HCT116 (cell line): Measurements from ENCODE around the gene DPH2. TPM values are rescaled to one million over a fixed set of nuclear protein-coding genes. Genes with fewer than 3 reads are reported as not detected.

Experiments used
- ATAC-seq: fragments of 200-7000 bp; cut with Tn5 transposase; 2 replicates; pipeline ENCODE4 v1.9.1; 2020; ENCODE audit warnings: mild to moderate bottlenecking, moderate library complexity
- BruUV-seq: library from RNA; stranded (reverse); fragments of 400-500 nt; replicated peaks from 2 replicates; lab custom pipeline; 2021; lab: Mats Ljungman, UMichigan
- CTCF ChIA-PET: fragments of 300-600 bp; sonication (Branson Sonifier 250); formaldehyde crosslinking; loops from one replicate; lab custom pipeline; 2021; ENCODE audit warnings: antibody characterized with exemption; lab: Charles Lee
- POLR2A ChIA-PET: fragments of 300-600, 350-600 bp; sonication (Branson Sonifier 250); formaldehyde crosslinking; loops from one replicate; lab custom pipeline; 2021; ENCODE audit warnings: antibody characterized with exemption; lab: Charles Lee
- RAD21 ChIA-PET, 2 experiments: fragments of 300-600 bp; sonication (Branson Sonifier 250); formaldehyde crosslinking; loops; one replicate each; lab custom pipeline; 2023; ENCODE audit warnings: low total read pairs in 2 of 2; ENCODE audit not compliant: uncharacterized antibody in 2 of 2, unreplicated experiment in 2 of 2, low non-redundant PET in 1 of 2; lab: Charles Lee
- DNase-seq: peaks from one replicate; pipeline ENCODE4 v3.0.0-alpha.2; 2010; ENCODE audit warnings: low read depth, low spot score
- H2AFZ ChIP-seq: fragments of 200-600 bp; shearing (Covaris generic), sonication (generic); 2 replicates; pipeline ENCODE4 v1.6.1; 2017; ENCODE audit warnings: low read depth, mixed run types, mixed read lengths, antibody characterized with exemption, low read length; ENCODE audit not compliant: poor library complexity, severe bottlenecking
- H3K27ac ChIP-seq: 2 replicates; pipeline ENCODE4 v1.5.1; 2012; ENCODE audit warnings: low read depth, low read length
- H3K27me3 ChIP-seq: fragments of 200-600 bp; sonication (generic); 2 replicates; pipeline ENCODE4 v1.6.1; 2016; ENCODE audit warnings: mixed run types, low read length, mixed read lengths; ENCODE audit not compliant: insufficient read depth
- H3K36me3 ChIP-seq, 2 experiments: fragments of 200-500 bp in 1 of 2; fragments of 200-600 bp in 1 of 2; sonication (Bioruptor generic) in 1 of 2; sonication (generic) in 1 of 2; 2 replicates each; pipeline versions ENCODE4 v1.5.1 to v1.6.1; 2014 to 2016; ENCODE audit warnings: low read length in 2 of 2, inconsistent platforms in 1 of 2, mixed read lengths in 1 of 2, mixed run types in 1 of 2; ENCODE audit not compliant: insufficient read depth in 2 of 2, control insufficient read depth in 1 of 2
- H3K4me1 ChIP-seq, 2 experiments: fragments of 200-600 bp in 1 of 2; sonication (generic) in 1 of 2; 2 replicates each; pipeline versions ENCODE4 v1.5.1 to v1.6.1; 2012 to 2017; ENCODE audit warnings: low read length in 2 of 2, inconsistent platforms in 1 of 2, mild to moderate bottlenecking in 1 of 2, mixed read lengths in 1 of 2, mixed run types in 1 of 2, moderate library complexity in 1 of 2; ENCODE audit not compliant: insufficient read depth in 2 of 2, control insufficient read depth in 1 of 2
- H3K4me2 ChIP-seq: fragments of 200-600 bp; sonication (generic); 2 replicates; pipeline ENCODE4 v1.6.1; 2017; ENCODE audit warnings: mixed run types, low read length, mixed read lengths
- H3K4me3 ChIP-seq, 2 experiments: fragments of 200-600 bp in 1 of 2; sonication (generic) in 1 of 2; replicated peaks in 1 of 2; 2 replicates each; pipeline ENCODE4 v1.5.1; 2011 to 2016; ENCODE audit warnings: low read length in 2 of 2, control low read depth in 1 of 2, low read depth in 1 of 2, mild to moderate bottlenecking in 1 of 2, mixed read lengths in 1 of 2, mixed run types in 1 of 2
- H3K79me2 ChIP-seq: fragments of 200-600 bp; sonication (generic); 2 replicates; pipeline ENCODE4 v1.6.1; 2017; ENCODE audit warnings: mild to moderate bottlenecking, mixed run types, low read length, moderate library complexity, mixed read lengths; ENCODE audit not compliant: insufficient read depth
- H3K9ac ChIP-seq: fragments of 200-600 bp; sonication (generic); 2 replicates; pipeline ENCODE4 v1.6.1; 2016; ENCODE audit warnings: low read length, mixed read lengths
- H3K9me2 ChIP-seq: fragments of 200-600 bp; sonication (generic), shearing (Covaris generic); 2 replicates; pipeline ENCODE4 v1.6.1; 2017; ENCODE audit warnings: mixed run types, mild to moderate bottlenecking, moderate library complexity; ENCODE audit not compliant: insufficient read depth
- H3K9me3 ChIP-seq, 2 experiments: fragments of 200-500 bp in 1 of 2; fragments of 200-600 bp in 1 of 2; sonication (Bioruptor generic) in 1 of 2; sonication (generic) in 1 of 2; 2 replicates each; pipeline ENCODE4 v1.6.1; 2014 to 2017; ENCODE audit warnings: low read length in 2 of 2, mixed read lengths in 2 of 2, inconsistent platforms in 1 of 2, low read depth in 1 of 2, mild to moderate bottlenecking in 1 of 2, mixed run types in 1 of 2, moderate library complexity in 1 of 2; ENCODE audit not compliant: control insufficient read depth in 1 of 2, insufficient read depth in 1 of 2
- H4K20me1 ChIP-seq: fragments of 200-600 bp; sonication (generic), shearing (Covaris generic); 2 replicates; pipeline ENCODE4 v1.6.1; 2017; ENCODE audit warnings: mixed run types, mild to moderate bottlenecking, moderate library complexity; ENCODE audit not compliant: insufficient read depth
- CTCF ChIP-seq, 3 experiments: fragments of 200-600 bp in 1 of 3; sonication (generic) in 1 of 3; IDR thresholded peaks in 2 of 3; conservative IDR thresholded peaks in 1 of 3; 2 replicates each; pipeline ENCODE4 v1.5.1; 2012 to 2017; ENCODE audit warnings: low read depth in 2 of 3, low read length in 2 of 3, antibody characterized with exemption in 1 of 3, borderline replicate concordance in 1 of 3, control low read depth in 1 of 3, mild to moderate bottlenecking in 1 of 3, mixed read lengths in 1 of 3, mixed run types in 1 of 3, moderate library complexity in 1 of 3; ENCODE audit not compliant: insufficient read depth in 1 of 3
- EZH2 ChIP-seq: fragments of 200-600 bp; sonication (generic); IDR thresholded peaks from 2 replicates; pipeline ENCODE4 v1.6.1; 2017; ENCODE audit warnings: antibody characterized with exemption, mixed run types
- EZH2phosphoT487 ChIP-seq: fragments of 200-600 bp; IDR thresholded peaks from 2 replicates; pipeline ENCODE4 v1.6.1; 2018; ENCODE audit warnings: antibody characterized with exemption, borderline replicate concordance
- POLR2A ChIP-seq: IDR thresholded peaks from 2 replicates; pipeline ENCODE4 v1.7.0; 2011; ENCODE audit warnings: borderline replicate concordance; ENCODE audit not compliant: insufficient read depth, insufficient read length; ENCODE audit errors: extremely low read depth
- POLR2AphosphoS5 ChIP-seq: IDR thresholded peaks from 2 replicates; pipeline ENCODE4 v1.6.1; 2011; ENCODE audit warnings: mild to moderate bottlenecking, low read depth, low read length, moderate library complexity
- YY1 ChIP-seq: IDR thresholded peaks from 2 replicates; pipeline ENCODE4 v1.6.1; 2011; ENCODE audit warnings: low read length, low read depth, moderate library complexity, mild to moderate bottlenecking; ENCODE audit not compliant: insufficient replicate concordance; ENCODE audit errors: extremely low read depth
- ZFX ChIP-seq: fragments of 450-650 bp; IDR thresholded peaks from 2 replicates; pipeline ENCODE4 v1.6.1; 2017
- intact Hi-C: fragments of 100-400 bp; cut with micrococcal nuclease; formaldehyde crosslinking; loops from 2 replicates; pipeline ENCODE4 v1.10.0; 2022
- total RNA-seq: library from RNA; stranded (reverse); gene quantifications from one replicate; pipeline ENCODE4 v1.2.1, GENCODE V29; 2021; ENCODE audit not compliant: unreplicated experiment
- TF ChIP-seq, protein P1 (sequence below): IDR thresholded peaks from 2 replicates; pipeline ENCODE4 v1.6.1; 2012

DPH2 gene
- total RNA-seq, 1 experiment from 2014 or later = 53.2 TPM

DNA sequence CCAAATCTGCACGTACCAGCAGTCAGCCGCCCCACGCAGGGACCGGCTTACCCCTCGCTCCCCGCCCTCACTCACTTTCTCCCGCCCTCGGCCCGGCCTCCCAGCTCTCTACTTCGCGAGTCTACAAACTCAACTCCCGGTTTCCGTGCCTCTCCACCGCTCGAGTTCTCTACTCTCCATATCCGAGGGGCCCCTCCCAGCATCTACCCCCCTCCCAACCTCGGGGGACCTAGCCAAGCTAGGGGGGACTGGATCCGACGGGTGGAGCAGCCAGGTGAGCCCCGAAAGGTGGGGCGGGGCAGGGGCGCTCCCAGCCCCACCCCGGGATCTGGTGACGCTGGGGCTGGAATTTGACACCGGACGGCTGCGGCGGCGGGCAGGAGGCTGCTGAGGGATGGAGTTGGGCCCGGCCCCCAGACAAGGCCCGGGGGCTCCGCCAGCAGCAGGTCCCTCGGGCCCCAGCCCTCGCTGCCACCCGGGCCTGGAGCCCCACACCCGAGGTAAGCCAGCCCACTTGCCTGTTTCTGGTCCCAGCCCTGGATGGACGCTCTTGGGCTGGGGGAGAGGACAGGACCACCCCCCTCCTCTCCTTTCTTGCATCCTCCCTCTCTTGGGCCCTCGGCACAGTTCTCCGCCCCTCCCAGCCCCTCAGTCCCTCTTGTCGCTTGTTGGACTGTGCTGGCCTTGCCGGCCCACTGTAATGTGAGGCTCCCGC is 36.3 kb upstream of the DPH2 start, which contains the start of gene ARTN:
Gene ARTN (plus strand): TSS at position 416 of the 715 bp plus-strand sequence. CDS start 1,856 bp downstream, outside the sequence.
- H3K4me1 ChIP-seq = peaks cover 37 to 71% of the 10 kb centered on the region in 2 experiments
- DNase-seq = no peak

DNA sequence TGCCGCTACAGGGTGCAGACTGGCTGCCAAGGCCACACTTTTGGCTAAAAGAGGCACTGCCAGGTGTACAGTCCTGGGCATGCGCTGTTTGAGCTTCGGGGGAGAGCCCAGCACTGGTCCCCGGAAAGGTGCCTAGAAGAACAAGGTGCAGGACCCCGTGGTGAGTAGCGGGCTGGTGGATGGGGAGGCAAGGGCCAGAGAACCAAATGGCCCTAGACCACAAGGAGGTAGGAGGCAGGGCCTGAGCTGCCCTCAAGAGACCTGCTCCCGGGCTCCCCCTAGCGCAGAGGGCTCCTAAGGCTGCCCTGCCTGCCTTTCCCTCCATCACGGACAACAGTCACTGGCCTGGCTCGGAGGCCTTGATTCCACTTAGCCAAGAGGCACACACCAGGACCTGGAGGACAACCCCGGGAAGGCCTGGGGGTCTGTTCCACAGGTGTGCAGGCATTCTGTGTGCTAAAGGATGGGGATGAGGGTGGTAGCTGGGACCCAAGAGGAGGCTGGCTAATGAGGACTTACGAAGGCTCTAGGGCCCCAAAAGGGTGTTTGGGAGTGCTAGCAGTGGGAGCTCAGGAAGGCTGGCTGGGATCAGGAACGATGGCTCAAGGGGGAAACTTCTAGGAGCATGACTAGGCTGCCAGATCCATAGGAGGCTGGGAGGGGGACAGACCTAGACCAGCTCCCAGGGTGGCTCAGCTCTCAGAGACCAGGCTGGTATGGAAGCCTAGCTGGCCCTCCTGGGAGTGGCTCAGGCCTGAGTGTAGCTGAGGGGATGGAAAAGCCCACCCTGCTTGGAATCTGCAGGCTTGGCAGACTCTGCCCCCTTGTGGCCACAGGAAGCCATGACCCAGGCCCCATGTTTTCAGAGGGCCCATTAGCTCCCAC is 35.5 kb upstream of the DPH2 start:
- H3K36me3 ChIP-seq = 0 out of 4 replicates have a peak, but pooled peaks cover 0 to 10% of the 10 kb centered on the region in 2 experiments

More for the DNA sequence above, 36.3 kb upstream of the DPH2 start, which contains the start of gene ARTN:
- BruUV-seq = no TSS peak
- no peak within 1 kb of the TSS for H2AFZ ChIP-seq
- H4K20me1 ChIP-seq = no peaks in the 10 kb centered on the region
- H3K4me2 ChIP-seq = peak within 1 kb of the TSS; percentile 92
- ChIA-PET RAD21 (interaction anchor here (1.7 to 3.6 kb wide), 4 partner anchors 11 to 169 kb away, joined by 4 to 109 read pairs (median 47); no protein-coding TSS in a partner anchor), POLR2A (interaction anchor here (1.0 to 2.7 kb wide), 8 partner anchors 12 to 284 kb away, joined by 3 to 45 read pairs (median 3); partner anchors contain the start of genes IPO13, KDM4A and ST3GAL3), CTCF (interaction anchor here (0.7 to 12.2 kb wide), 30 partner anchors 9 to 707 kb away, joined by 3 to 479 read pairs (median 6); partner anchors contain the start of genes IPO13, KDM4A and PTPRF)
- H3K4me3 ChIP-seq = peak within 1 kb of the TSS; percentile 75 to 77
- no peaks in the 10 kb centered on the region for H3K27me3 ChIP-seq
- H3K79me2 ChIP-seq = peaks cover 9% of the 10 kb centered on the region; the same call in 1 of the 2 replicates
- no peaks in the 10 kb centered on the region for H3K9me3 ChIP-seq
- H3K27ac ChIP-seq = peak within 1 kb of the TSS; percentile 71
- no peaks in the 10 kb centered on the region for H3K9me2 ChIP-seq
- TF ChIP-seq ZFX = peak; percentile 73
- peak; percentile 53 for TF ChIP-seq POLR2AphosphoS5
- peak; percentile 58 for TF ChIP-seq POLR2A
- TF ChIP-seq EZH2phosphoT487 = no peak
- intact Hi-C loops = loop anchor here (1.0 to 5.0 kb wide), 6 partner anchors 24 to 406 kb away; partner anchors contain the start of gene ST3GAL3
- 0 out of 4 replicates have a peak, but pooled peaks cover 0 to 10% of the 10 kb centered on the region in 2 experiments for H3K36me3 ChIP-seq
- peak within 1 kb of the TSS; percentile 80 for H3K9ac ChIP-seq
- peak; percentile 60 for ATAC-seq

More for the DNA sequence above, 35.5 kb upstream of the DPH2 start:
- no peaks in the 10 kb centered on the region for H3K27me3 ChIP-seq
- H3K9ac ChIP-seq = peak overlapping the region; percentile 80
- H3K4me3 ChIP-seq = peak overlapping the region; percentile 75 to 77
- CTCF ChIA-PET = interaction anchor here (0.8 to 12.2 kb wide), 49 partner anchors 10 to 708 kb away, joined by 3 to 479 read pairs (median 5); partner anchors contain the start of genes ATP6V0B, IPO13, KDM4A and PTPRF
- no peaks in the 10 kb centered on the region for H3K9me2 ChIP-seq
- peak; percentile 74 for ATAC-seq
- TF ChIP-seq CTCF (IDR thresholded peaks at IDR 0.05 in 2 of 3, conservative IDR thresholded peaks at IDR 0.05 in 1 of 3; ENCODE audit: borderline replicate concordance in 1 of 3, insufficient read depth in 1 of 3, low read depth in 2 of 3, low read length in 2 of 3) (peak in 2 of 3 experiments; percentile 91 to 96; a peak in 4 of 6 replicates), EZH2 (no peak), POLR2A (peak; percentile 12), YY1 (peak; percentile 81), ZFX (peak; percentile 55; the same call in 1 of the 2 replicates), POLR2AphosphoS5 (peak; percentile 20; the same call in 1 of the 2 replicates)
- TF ChIP-seq, protein P1, sequence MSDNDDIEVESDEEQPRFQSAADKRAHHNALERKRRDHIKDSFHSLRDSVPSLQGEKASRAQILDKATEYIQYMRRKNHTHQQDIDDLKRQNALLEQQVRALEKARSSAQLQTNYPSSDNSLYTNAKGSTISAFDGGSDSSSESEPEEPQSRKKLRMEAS = no peak
- peak overlapping the region; percentile 92 for H3K4me2 ChIP-seq
- no peaks in the 10 kb centered on the region for H3K9me3 ChIP-seq
- POLR2A ChIA-PET = interaction anchor here (0.8 to 2.7 kb wide), 15 partner anchors 9 to 409 kb away, joined by 3 to 45 read pairs (median 3); partner anchors contain the start of genes DPH2, IPO13, KDM4A and ST3GAL3
- peaks cover 31 to 63% of the 10 kb centered on the region in 2 experiments for H3K4me1 ChIP-seq
- RAD21 ChIA-PET = interaction anchor here (0.6 to 3.6 kb wide), 16 partner anchors 10 to 1021 kb away, joined by 3 to 109 read pairs (median 4); partner anchors contain the start of genes KDM4A (in 1 of the 2) and PTPRF (in 1 of the 2)
- intact Hi-C loops = loop anchor here (1.0 to 5.0 kb wide), 6 partner anchors 25 to 407 kb away; partner anchors contain the start of gene ST3GAL3
- H3K27ac ChIP-seq = peak overlapping the region; percentile 71
- H4K20me1 ChIP-seq = no peaks in the 10 kb centered on the region
- BruUV-seq = TSS peak; percentile 43
- peak; percentile 68 for DNase-seq
- peaks cover 9% of the 10 kb centered on the region; the same call in 1 of the 2 replicates for H3K79me2 ChIP-seq
- no peak overlapping the region for H2AFZ ChIP-seq
